Measurements from ENCODE around the gene DTNBP1.

DNA sequence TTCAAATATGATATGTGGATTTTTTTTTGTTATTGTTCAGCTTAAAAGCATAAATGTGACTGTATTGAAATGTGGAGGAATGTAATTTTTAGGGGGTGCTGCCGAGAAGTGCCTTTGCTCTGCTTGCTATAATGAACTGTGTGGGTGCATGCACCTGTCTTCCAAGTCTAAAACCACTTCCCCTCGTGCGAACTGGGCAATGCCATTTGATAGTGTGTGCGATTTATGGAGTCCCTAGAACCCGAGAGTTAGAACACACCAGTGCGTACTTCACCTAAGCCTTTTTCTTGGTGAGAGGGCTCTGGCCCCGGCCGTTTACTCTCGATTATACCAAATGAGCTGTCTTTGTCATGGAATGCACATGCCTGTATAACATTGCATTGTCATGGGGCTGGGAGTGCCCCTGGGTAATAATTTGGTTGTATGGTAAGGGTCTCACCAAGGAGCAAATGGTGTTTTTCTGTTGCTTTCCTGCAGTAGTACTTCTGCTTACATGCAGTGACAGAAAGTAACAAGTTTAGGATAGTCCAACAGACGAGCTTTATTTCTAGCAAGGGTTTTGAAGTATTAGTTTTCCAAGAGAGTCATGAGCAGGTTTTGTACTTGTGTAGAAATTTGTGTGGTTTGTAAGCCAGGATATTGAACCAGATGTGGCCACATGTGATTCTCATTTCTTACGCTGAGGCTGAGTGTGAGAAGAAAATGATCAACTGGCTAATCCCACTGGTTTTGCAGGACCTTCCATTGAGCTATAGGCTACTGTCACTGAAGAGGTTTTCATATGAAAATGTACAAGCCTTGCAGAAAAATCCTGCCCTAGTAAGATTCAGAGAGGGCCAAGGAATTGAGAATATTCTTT, 172.4 kb downstream of the DTNBP1 start:
- TF ChIP-seq, protein P1, sequence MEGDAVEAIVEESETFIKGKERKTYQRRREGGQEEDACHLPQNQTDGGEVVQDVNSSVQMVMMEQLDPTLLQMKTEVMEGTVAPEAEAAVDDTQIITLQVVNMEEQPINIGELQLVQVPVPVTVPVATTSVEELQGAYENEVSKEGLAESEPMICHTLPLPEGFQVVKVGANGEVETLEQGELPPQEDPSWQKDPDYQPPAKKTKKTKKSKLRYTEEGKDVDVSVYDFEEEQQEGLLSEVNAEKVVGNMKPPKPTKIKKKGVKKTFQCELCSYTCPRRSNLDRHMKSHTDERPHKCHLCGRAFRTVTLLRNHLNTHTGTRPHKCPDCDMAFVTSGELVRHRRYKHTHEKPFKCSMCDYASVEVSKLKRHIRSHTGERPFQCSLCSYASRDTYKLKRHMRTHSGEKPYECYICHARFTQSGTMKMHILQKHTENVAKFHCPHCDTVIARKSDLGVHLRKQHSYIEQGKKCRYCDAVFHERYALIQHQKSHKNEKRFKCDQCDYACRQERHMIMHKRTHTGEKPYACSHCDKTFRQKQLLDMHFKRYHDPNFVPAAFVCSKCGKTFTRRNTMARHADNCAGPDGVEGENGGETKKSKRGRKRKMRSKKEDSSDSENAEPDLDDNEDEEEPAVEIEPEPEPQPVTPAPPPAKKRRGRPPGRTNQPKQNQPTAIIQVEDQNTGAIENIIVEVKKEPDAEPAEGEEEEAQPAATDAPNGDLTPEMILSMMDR (IDR thresholded peaks at IDR 0.05), result no peak
- TF ChIP-seq POLR2A (IDR thresholded peaks at IDR 0.05), result no peak

Data from adrenal gland (tissue), 5 donors.